ENCODE measurements around the gene AGGF1.
"Not testable (repeated sequence)": the region's sequence is repeated elsewhere in the genome, so short reads cannot be mapped to it uniquely, and the experiment has no call there.

Gene AGGF1

DNA sequence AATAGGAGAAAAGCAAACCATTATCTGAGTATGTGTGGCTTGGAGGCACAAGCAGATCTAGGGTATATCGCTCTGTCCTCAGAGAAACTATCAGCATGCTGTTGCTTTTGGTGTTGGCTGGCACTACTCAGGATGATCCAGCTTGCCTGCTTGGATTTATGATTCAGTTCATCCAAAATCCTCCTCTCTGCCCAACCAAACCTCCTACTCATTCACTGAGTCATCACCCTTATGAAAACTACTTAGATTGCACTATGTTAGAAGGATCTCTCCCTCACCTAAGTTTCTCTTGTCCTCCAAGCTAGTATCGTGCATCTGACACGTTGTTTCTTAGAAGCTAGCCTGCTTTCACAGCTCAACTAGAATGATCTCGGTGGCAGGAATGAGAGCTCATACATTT is 71.1 kb downstream of the AGGF1 start:
- DNase-seq (ENCODE audit: low read depth) = peak; percentile 85
- H3K4me3 ChIP-seq (ENCODE audit: control insufficient read depth, low read depth, low read length) = no peak overlapping the region
- TF ChIP-seq, protein P1, sequence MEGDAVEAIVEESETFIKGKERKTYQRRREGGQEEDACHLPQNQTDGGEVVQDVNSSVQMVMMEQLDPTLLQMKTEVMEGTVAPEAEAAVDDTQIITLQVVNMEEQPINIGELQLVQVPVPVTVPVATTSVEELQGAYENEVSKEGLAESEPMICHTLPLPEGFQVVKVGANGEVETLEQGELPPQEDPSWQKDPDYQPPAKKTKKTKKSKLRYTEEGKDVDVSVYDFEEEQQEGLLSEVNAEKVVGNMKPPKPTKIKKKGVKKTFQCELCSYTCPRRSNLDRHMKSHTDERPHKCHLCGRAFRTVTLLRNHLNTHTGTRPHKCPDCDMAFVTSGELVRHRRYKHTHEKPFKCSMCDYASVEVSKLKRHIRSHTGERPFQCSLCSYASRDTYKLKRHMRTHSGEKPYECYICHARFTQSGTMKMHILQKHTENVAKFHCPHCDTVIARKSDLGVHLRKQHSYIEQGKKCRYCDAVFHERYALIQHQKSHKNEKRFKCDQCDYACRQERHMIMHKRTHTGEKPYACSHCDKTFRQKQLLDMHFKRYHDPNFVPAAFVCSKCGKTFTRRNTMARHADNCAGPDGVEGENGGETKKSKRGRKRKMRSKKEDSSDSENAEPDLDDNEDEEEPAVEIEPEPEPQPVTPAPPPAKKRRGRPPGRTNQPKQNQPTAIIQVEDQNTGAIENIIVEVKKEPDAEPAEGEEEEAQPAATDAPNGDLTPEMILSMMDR (conservative IDR thresholded peaks at IDR 0.05; ENCODE audit: control insufficient read depth, insufficient read depth, low read depth, low read length) = no peak

DNA sequence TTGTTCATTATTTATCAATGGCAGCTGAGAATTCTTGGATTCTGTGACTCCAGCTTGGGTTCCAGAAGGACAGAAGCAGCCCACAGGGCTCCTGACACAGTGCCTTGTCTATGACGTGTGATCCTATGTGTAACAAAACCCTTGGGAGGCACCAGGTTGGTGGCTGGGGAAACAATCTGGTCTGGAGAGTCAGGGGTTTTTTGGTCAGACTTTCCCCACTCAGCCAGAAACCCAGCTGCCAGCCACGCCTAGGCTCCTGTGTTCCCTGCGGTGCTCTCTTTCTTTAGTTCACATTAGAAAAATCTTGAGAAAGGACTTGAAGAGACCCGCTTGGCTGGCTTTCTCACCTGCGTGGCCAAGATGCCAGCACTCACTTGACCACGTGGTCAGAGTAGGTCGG is 72.3 kb downstream of the AGGF1 start:
- H3K4me3 ChIP-seq (ENCODE audit: control insufficient read depth, low read depth, low read length) = no peak overlapping the region
- TF ChIP-seq, protein P1 (conservative IDR thresholded peaks at IDR 0.05; ENCODE audit: control insufficient read depth, insufficient read depth, low read depth, low read length) = no peak
- DNase-seq (ENCODE audit: low read depth) = no peak

DNA sequence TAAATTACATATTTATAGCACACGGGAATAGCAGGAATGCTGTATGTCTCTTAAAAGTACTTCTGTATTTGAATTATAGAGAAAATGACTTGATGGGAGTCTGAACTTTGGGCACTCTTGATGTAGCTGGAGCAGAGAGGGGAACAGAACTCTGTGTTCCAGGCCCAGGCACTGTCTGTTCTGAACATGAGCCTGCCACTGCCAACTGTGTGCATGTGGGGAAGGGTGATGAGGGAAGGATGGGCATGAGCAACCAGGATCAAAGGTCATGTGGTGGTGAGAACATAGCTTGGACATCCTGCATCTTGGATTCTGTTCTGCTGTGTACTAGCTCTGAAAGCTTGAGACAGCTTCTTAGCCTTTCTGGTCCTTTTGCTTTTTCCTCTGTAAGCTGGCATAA is 73.3 kb downstream of the AGGF1 start:
- peak; percentile 68 for DNase-seq (ENCODE audit: low read depth)
- TF ChIP-seq, protein P1 (conservative IDR thresholded peaks at IDR 0.05; ENCODE audit: control insufficient read depth, insufficient read depth, low read depth, low read length) = no peak
- no peak overlapping the region for H3K4me3 ChIP-seq (ENCODE audit: control insufficient read depth, low read depth, low read length)

DNA sequence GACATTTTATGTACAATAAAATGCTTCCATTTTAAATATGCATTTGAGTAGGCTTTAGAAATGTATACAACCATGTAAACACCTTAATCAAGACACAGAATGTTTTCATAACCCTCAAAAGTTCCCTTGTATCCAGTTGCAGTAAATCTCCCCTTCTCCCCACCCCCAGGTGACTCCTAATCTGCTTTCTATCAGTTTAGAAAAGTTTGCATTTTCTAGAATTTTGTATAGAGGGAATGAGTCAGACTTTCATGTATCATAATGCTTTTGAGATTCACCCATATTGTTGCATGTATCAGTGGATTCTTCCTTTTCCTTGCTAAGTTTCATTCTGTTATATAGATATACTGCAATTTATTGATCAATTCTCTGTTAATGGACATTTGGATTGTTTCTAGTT is 74.6 kb downstream of the AGGF1 start:
- DNase-seq (ENCODE audit: low read depth) = no peak
- no peak overlapping the region for H3K4me3 ChIP-seq (ENCODE audit: control insufficient read depth, low read depth, low read length)
- TF ChIP-seq, protein P1 (conservative IDR thresholded peaks at IDR 0.05; ENCODE audit: control insufficient read depth, insufficient read depth, low read depth, low read length) = no peak

DNA sequence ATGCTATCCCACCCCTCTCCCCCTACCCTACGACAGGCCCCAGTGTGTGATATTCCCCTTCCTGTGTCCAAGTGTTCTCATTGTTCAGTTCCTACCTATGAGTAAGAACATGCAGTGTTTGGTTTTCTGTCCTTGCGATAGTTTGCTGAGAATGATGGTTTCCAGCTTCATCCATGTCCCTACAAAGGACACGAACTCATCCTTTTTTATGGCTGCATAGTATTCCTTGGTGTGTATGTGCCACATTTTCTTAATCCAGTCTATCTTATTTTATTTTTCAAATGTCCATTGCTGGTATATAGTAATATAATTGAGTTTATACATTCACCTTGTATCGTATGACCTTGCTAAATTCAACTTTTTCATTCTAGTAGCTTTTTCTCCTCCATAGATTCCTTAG is 76.8 kb downstream of the AGGF1 start:
- not testable (repeated sequence) for H3K4me3 ChIP-seq (ENCODE audit: control insufficient read depth, low read depth, low read length); DNase-seq (ENCODE audit: low read depth)
